Loucy (cell line): Measurements from ENCODE around the gene NSD2.

Experiments
- H2AFZ ChIP-seq: fragments of 200-600 bp; sonication (generic); 2 replicates; pipeline ENCODE4 v1.6.0; 2016; ENCODE audit warnings: antibody characterized with exemption, mild to moderate bottlenecking, low read length, moderate library complexity
- H3F3A ChIP-seq: fragments of 200-600 bp; 2 replicates; pipeline ENCODE4 v1.6.0; 2016; ENCODE audit warnings: antibody characterized with exemption, low read depth, mild to moderate bottlenecking
- H3K27me3 ChIP-seq: fragments of 200-600 bp; sonication (generic); 2 replicates; pipeline ENCODE4 v1.6.1; 2014; ENCODE audit warnings: low read length, mild to moderate bottlenecking; ENCODE audit not compliant: insufficient read depth, poor library complexity, severe bottlenecking
- H3K36me3 ChIP-seq: fragments of 200-600 bp; sonication (generic); 2 replicates; pipeline ENCODE4 v1.6.1; 2016; ENCODE audit warnings: low read length; ENCODE audit not compliant: insufficient read depth
- H3K4me1 ChIP-seq: fragments of 200-600 bp; sonication (generic); 2 replicates; pipeline ENCODE4 v1.5.1; 2014; ENCODE audit warnings: low read length, mild to moderate bottlenecking; ENCODE audit not compliant: insufficient read depth, poor library complexity, severe bottlenecking
- H3K4me2 ChIP-seq: fragments of 200-600 bp; sonication (generic); 2 replicates; pipeline ENCODE4 v1.6.0; 2014; ENCODE audit warnings: antibody characterized with exemption, low read length, low read depth, mild to moderate bottlenecking; ENCODE audit not compliant: poor library complexity, severe bottlenecking
- H3K4me3 ChIP-seq: fragments of 200-600 bp; sonication (generic); 2 replicates; pipeline ENCODE4 v1.5.1; 2014; ENCODE audit warnings: low read length, mild to moderate bottlenecking, mixed read lengths; ENCODE audit not compliant: poor library complexity, severe bottlenecking
- H3K79me2 ChIP-seq: fragments of 200-600 bp; sonication (generic); 2 replicates; pipeline ENCODE4 v1.6.1; 2014; ENCODE audit warnings: low read length; ENCODE audit not compliant: insufficient read depth
- H3K9ac ChIP-seq: fragments of 200-600 bp; sonication (generic); 2 replicates; pipeline ENCODE4 v1.6.0; 2014; ENCODE audit warnings: mild to moderate bottlenecking, low read depth, low read length, moderate library complexity; ENCODE audit not compliant: poor library complexity, severe bottlenecking
- H3K9me2 ChIP-seq: fragments of 200-600 bp; sonication (generic); replicated peaks from 2 replicates; pipeline ENCODE4 v1.6.1; 2016; ENCODE audit warnings: low read depth, low read length, mixed read lengths
- H3K9me3 ChIP-seq: fragments of 200-600 bp; sonication (generic); 2 replicates; pipeline ENCODE4 v1.6.1; 2014; ENCODE audit warnings: mild to moderate bottlenecking, antibody characterized with exemption, low read length, low read depth; ENCODE audit not compliant: insufficient read depth
- H4K20me1 ChIP-seq: fragments of 200-600 bp; sonication (generic); 2 replicates; pipeline ENCODE4 v1.6.0; 2014; ENCODE audit warnings: antibody characterized with exemption, low read length, mild to moderate bottlenecking; ENCODE audit not compliant: insufficient read depth, poor library complexity, severe bottlenecking
- EZH2phosphoT487 ChIP-seq: fragments of 200-600 bp; IDR thresholded peaks from 2 replicates; pipeline ENCODE4 v1.6.1; 2018; ENCODE audit warnings: antibody characterized with exemption, mild to moderate bottlenecking, moderate library complexity, borderline replicate concordance
- TF ChIP-seq, protein P1 (sequence below): fragments of 200-600 bp; sonication (generic); conservative IDR thresholded peaks from 2 replicates; pipeline ENCODE4 v1.5.1; 2014; ENCODE audit warnings: mild to moderate bottlenecking, antibody characterized with exemption, low read length

NSD2 gene

DNA sequence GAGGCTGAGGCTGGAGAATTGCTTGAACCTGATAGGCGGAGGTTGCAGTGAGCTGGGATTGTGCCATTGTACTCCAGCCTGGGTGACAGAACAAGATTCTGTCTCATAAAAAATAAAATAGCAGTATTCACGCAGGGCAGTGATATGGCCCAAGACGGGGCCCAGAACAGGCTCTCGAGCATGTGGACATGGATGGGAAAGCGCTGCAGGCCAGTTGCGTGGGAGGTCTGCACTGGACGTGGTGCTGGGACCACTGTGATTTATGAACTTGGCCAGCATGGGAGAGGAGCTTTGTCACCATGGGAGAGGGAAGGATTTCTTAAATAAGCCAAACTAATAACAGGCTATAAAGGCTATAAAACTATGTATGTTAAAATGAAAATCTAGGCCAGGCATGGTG is 51.6 kb downstream of the NSD2 start:
- no peak overlapping the region for H3K4me2 ChIP-seq
- no peaks in the 10 kb centered on the region for H3F3A ChIP-seq
- H3K36me3 ChIP-seq: peaks cover 78% of the 10 kb centered on the region
- H3K4me3 ChIP-seq: no peak overlapping the region
- TF ChIP-seq EZH2phosphoT487: no peak
- TF ChIP-seq, protein P1, sequence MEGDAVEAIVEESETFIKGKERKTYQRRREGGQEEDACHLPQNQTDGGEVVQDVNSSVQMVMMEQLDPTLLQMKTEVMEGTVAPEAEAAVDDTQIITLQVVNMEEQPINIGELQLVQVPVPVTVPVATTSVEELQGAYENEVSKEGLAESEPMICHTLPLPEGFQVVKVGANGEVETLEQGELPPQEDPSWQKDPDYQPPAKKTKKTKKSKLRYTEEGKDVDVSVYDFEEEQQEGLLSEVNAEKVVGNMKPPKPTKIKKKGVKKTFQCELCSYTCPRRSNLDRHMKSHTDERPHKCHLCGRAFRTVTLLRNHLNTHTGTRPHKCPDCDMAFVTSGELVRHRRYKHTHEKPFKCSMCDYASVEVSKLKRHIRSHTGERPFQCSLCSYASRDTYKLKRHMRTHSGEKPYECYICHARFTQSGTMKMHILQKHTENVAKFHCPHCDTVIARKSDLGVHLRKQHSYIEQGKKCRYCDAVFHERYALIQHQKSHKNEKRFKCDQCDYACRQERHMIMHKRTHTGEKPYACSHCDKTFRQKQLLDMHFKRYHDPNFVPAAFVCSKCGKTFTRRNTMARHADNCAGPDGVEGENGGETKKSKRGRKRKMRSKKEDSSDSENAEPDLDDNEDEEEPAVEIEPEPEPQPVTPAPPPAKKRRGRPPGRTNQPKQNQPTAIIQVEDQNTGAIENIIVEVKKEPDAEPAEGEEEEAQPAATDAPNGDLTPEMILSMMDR: no peak
- H3K27me3 ChIP-seq: no peaks in the 10 kb centered on the region
- H2AFZ ChIP-seq: no peak overlapping the region
- no peak overlapping the region for H3K9ac ChIP-seq
- H3K9me2 ChIP-seq: no peaks in the 10 kb centered on the region
- no peaks in the 10 kb centered on the region for H3K9me3 ChIP-seq
- peaks cover 30% of the 10 kb centered on the region; the same call in 1 of the 2 replicates for H3K79me2 ChIP-seq
- H3K4me1 ChIP-seq: no peaks in the 10 kb centered on the region
- H4K20me1 ChIP-seq: peaks cover 18% of the 10 kb centered on the region

DNA sequence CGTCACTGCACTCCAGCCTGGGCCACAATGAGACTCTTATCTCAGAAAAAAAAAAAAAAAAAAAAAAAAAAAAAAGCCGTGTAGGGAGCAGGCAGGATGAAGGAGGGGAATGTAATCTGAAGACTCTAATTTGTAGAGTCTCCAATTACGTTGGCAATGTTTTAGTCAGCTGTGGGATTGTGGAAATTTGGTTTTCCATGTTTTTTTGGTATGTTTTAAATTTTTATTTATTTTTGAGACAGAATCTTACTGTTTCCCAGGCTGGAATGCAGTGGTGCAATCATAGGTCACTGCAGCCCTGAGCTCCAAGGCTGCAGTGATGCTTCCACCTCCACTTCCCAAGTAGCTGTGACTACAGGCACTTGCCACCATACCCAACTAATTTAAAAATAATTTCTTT is 56.5 kb downstream of the NSD2 start:
- Histone ChIP-seq H3K9me2 (no peaks in the 10 kb centered on the region), H4K20me1 (peaks cover 13% of the 10 kb centered on the region), H3K4me1 (no peaks in the 10 kb centered on the region), H3K4me2 (no peak overlapping the region), H3F3A (no peaks in the 10 kb centered on the region), H2AFZ (no peak overlapping the region), H3K9me3 (no peaks in the 10 kb centered on the region), H3K27me3 (no peaks in the 10 kb centered on the region), H3K4me3 (no peak overlapping the region), H3K79me2 (peaks cover 21% of the 10 kb centered on the region; the same call in 1 of the 2 replicates), H3K36me3 (peaks cover 75% of the 10 kb centered on the region), H3K9ac (no peak overlapping the region)
- TF ChIP-seq EZH2phosphoT487: no peak
- TF ChIP-seq, protein P1: no peak

DNA sequence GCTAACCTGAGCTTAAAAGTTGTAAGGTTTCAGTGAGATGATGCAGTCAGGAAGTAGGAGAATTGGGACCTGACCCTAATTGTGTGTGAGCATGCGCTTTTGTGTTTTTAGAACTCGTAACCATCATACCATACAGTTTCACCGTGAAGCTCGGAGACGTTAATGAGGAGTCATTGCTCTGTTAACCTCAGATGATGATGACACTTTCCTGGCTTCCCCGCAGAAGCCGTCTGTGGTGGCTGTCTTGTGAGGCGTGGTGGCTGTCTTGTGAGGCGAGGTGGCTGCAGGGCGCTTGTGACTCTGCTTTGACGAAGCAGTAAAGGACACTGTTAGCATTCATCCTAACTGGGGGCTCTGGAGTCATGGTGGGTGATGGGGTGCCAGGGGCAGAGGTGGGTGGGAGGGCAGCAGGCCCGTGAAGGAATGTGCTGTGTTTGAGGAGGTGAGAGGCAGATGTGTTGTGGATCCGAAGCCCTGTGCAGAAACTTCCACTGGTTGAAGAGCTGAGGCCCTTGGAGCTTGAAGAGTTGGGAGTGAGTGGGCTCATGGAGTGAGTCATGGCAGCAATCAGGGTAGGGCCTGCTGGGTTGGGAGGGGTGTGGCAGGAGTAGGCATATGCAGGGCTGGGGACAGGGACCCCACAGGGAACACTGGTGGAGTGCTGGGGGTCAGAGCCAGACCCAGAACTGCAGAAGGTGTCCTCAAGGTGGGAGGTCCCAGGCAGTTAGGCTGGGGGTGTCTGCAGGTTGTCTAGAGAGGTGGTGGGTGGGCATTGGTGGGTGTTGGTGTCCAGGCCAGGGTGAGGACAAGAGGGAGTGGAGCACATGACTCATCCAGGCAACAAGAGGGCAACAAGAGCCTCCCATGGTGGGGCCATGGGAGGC is 57.4 kb downstream of the NSD2 start:
- Histone ChIP-seq H4K20me1 (peaks cover 13% of the 10 kb centered on the region), H3K4me3 (no peak overlapping the region), H3F3A (no peaks in the 10 kb centered on the region), H3K79me2 (peaks cover 21% of the 10 kb centered on the region; the same call in 1 of the 2 replicates), H3K9ac (no peak overlapping the region), H3K9me3 (no peaks in the 10 kb centered on the region), H2AFZ (no peak overlapping the region), H3K36me3 (peaks cover 72% of the 10 kb centered on the region), H3K4me1 (no peaks in the 10 kb centered on the region), H3K27me3 (no peaks in the 10 kb centered on the region), H3K4me2 (no peak overlapping the region), H3K9me2 (no peaks in the 10 kb centered on the region)
- TF ChIP-seq, protein P1: no peak
- no peak for TF ChIP-seq EZH2phosphoT487
